ENCODE measurements around the gene TEX2. TPM values are rescaled to one million over a fixed set of nuclear protein-coding genes. Genes with fewer than 3 reads are reported as not detected.
A peak's percentile ranks its signal among the peaks of the same experiment; 100 is the strongest.

Gene TEX2
- total and polyA plus RNA-seq, 2 experiments from 2014 or later: 7.5 to 17.7 TPM

DNA sequence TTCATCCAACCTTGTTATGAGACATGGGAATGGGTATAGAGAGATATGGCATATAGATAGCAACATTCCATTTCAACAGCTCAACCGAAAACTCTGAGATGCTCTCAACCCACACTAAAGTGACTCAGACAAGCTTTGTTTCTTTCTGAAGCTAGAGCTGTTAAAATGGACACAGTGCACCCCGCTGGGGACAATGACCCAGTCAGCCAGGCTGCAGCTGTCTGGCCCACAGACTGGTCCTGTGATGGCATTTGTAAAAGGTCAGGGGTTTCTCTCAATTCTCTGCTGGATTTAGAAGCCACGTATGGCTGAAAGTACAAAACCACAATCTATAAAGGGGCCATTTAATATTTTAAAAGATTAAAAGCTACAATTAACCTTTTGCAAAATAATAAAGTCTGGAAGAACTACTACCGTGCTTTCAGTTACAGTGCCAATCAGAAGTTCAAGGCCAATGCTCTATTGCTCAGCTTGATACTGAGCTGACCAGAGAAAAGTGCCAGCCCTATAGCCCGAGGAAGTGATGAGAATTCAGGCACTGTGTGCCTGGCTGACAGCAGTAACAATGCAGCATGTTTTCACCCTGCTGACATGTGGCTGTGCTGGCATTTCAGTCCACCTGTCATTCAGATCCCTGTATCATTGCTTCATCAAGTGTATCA, 60.2 kb downstream of the TEX2 start (continued):
- TF ChIP-seq, protein P1, sequence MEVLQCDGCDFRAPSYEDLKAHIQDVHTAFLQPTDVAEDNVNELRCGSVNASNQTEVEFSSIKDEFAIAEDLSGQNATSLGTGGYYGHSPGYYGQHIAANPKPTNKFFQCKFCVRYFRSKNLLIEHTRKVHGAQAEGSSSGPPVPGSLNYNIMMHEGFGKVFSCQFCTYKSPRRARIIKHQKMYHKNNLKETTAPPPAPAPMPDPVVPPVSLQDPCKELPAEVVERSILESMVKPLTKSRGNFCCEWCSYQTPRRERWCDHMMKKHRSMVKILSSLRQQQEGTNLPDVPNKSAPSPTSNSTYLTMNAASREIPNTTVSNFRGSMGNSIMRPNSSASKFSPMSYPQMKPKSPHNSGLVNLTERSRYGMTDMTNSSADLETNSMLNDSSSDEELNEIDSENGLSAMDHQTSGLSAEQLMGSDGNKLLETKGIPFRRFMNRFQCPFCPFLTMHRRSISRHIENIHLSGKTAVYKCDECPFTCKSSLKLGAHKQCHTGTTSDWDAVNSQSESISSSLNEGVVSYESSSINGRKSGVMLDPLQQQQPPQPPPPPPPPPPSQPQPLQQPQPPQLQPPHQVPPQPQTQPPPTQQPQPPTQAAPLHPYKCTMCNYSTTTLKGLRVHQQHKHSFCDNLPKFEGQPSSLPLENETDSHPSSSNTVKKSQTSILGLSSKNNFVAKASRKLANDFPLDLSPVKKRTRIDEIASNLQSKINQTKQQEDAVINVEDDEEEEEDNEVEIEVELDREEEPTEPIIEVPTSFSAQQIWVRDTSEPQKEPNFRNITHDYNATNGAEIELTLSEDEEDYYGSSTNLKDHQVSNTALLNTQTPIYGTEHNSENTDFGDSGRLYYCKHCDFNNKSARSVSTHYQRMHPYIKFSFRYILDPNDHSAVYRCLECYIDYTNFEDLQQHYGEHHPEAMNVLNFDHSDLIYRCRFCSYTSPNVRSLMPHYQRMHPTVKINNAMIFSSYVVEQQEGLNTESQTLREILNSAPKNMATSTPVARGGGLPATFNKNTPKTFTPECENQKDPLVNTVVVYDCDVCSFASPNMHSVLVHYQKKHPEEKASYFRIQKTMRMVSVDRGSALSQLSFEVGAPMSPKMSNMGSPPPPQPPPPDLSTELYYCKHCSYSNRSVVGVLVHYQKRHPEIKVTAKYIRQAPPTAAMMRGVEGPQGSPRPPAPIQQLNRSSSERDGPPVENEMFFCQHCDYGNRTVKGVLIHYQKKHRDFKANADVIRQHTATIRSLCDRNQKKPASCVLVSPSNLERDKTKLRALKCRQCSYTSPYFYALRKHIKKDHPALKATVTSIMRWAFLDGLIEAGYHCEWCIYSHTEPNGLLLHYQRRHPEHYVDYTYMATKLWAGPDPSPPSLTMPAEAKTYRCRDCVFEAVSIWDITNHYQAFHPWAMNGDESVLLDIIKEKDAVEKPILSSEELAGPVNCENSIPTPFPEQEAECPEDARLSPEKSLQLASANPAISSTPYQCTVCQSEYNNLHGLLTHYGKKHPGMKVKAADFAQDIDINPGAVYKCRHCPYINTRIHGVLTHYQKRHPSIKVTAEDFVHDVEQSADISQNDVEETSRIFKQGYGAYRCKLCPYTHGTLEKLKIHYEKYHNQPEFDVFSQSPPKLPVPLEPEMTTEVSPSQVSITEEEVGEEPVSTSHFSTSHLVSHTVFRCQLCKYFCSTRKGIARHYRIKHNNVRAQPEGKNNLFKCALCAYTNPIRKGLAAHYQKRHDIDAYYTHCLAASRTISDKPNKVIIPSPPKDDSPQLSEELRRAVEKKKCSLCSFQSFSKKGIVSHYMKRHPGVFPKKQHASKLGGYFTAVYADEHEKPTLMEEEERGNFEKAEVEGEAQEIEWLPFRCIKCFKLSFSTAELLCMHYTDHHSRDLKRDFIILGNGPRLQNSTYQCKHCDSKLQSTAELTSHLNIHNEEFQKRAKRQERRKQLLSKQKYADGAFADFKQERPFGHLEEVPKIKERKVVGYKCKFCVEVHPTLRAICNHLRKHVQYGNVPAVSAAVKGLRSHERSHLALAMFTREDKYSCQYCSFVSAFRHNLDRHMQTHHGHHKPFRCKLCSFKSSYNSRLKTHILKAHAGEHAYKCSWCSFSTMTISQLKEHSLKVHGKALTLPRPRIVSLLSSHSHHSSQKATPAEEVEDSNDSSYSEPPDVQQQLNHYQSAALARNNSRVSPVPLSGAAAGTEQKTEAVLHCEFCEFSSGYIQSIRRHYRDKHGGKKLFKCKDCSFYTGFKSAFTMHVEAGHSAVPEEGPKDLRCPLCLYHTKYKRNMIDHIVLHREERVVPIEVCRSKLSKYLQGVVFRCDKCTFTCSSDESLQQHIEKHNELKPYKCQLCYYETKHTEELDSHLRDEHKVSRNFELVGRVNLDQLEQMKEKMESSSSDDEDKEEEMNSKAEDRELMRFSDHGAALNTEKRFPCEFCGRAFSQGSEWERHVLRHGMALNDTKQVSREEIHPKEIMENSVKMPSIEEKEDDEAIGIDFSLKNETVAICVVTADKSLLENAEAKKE (CRISPR knock-in tag; IDR thresholded peaks at IDR 0.05): no peak
- TF ChIP-seq JUNB (IDR thresholded peaks at IDR 0.05; ENCODE audit: unreplicated experiment) (no peak), EZH2phosphoT487 (IDR thresholded peaks at IDR 0.05; ENCODE audit: unreplicated experiment) (no peak)

DNA sequence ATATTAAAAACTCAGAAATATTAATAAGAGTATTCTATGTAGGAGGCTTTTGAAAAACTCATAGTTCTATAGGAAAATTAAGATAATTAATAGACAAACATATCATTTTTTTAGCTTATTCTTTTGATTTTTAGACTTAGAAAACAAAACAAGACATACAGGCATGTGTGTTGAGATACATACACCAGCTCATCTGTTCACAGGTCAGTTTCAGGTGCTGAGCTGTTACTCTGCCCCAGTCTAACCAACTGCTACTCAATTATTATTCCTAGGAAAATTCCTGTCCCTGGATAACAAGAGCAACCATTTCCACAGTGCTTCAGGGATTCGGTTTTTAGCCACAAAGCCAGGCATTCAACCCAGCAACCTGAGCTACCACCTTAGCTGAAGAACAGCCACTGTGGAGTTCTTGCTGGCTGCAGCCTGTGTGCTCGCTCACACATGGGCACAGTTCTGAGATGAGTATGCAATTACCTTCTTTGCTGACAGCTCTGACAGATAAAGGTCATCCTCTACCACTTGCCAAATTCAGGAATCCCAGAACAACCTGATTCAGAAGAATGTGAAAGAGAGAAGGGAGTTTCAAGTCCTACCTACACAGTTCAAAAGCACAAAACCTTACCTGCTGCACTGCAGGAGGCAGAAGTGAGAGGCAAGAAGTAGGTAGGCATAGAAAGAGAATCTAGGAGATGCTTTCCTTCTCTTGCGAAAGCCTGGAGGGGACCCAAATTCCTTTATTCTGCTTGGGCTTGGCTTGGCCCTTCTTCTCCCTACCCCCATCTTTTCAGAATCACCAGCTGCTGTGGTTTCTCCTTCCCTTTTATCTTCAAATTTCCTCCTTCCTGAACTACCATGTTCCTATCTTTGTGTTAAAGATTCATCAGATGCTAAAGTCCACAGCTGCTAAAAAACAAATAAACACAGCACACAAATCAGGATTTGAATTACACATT, 62.7 kb downstream of the TEX2 start:
- DNase-seq (ENCODE audit: low spot score): peak; percentile 16
- no peaks in the 10 kb centered on the region for H3F3A ChIP-seq (replicated peaks; ENCODE audit: low read depth)
- no peak overlapping the region for H2AFZ ChIP-seq
- Mint-ChIP-seq H3K27ac (peak overlapping the region; percentile 59; the same call in 1 of the 2 replicates), H3K36me3 (ENCODE audit: low read depth) (no peaks in the 10 kb centered on the region), H3K9me3 (no peaks in the 10 kb centered on the region), H3K27me3 (ENCODE audit: insufficient read depth, low read depth, poor library complexity) (peaks cover 2% of the 10 kb centered on the region), H3K4me1 (peaks cover 37% of the 10 kb centered on the region), H3K4me3 (no peak overlapping the region)
- peaks cover 37% of the 10 kb centered on the region for H3K4me1 ChIP-seq (ENCODE audit: insufficient read depth)
- peak overlapping the region; percentile 28; the same call in 1 of the 2 replicates for H3K4me2 ChIP-seq
- no peak overlapping the region for H3K4me3 ChIP-seq
- no peaks in the 10 kb centered on the region for H3K27me3 ChIP-seq (ENCODE audit: insufficient read depth)
- H3K9me2 ChIP-seq (ENCODE audit: insufficient read depth): no peaks in the 10 kb centered on the region
- peaks cover 6% of the 10 kb centered on the region for H3K79me2 ChIP-seq (replicated peaks; ENCODE audit: insufficient read depth)
- peak; percentile 60 for ATAC-seq
- no peak overlapping the region for H3K27ac ChIP-seq (ENCODE audit: low read depth)
- H4K20me1 ChIP-seq (replicated peaks; ENCODE audit: insufficient read depth): no peaks in the 10 kb centered on the region
- no peak for TF ChIP-seq STAT1 (IDR thresholded peaks at IDR 0.05; ENCODE audit: unreplicated experiment)
- TF ChIP-seq, protein P2, sequence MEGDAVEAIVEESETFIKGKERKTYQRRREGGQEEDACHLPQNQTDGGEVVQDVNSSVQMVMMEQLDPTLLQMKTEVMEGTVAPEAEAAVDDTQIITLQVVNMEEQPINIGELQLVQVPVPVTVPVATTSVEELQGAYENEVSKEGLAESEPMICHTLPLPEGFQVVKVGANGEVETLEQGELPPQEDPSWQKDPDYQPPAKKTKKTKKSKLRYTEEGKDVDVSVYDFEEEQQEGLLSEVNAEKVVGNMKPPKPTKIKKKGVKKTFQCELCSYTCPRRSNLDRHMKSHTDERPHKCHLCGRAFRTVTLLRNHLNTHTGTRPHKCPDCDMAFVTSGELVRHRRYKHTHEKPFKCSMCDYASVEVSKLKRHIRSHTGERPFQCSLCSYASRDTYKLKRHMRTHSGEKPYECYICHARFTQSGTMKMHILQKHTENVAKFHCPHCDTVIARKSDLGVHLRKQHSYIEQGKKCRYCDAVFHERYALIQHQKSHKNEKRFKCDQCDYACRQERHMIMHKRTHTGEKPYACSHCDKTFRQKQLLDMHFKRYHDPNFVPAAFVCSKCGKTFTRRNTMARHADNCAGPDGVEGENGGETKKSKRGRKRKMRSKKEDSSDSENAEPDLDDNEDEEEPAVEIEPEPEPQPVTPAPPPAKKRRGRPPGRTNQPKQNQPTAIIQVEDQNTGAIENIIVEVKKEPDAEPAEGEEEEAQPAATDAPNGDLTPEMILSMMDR (conservative IDR thresholded peaks at IDR 0.05; ENCODE audit: low read depth in 2 of 2): 0 out of 4 replicates have a peak, but pooled peaks of 1 of the 2 experiments have one; percentile 11
- TF ChIP-seq, protein P3, sequence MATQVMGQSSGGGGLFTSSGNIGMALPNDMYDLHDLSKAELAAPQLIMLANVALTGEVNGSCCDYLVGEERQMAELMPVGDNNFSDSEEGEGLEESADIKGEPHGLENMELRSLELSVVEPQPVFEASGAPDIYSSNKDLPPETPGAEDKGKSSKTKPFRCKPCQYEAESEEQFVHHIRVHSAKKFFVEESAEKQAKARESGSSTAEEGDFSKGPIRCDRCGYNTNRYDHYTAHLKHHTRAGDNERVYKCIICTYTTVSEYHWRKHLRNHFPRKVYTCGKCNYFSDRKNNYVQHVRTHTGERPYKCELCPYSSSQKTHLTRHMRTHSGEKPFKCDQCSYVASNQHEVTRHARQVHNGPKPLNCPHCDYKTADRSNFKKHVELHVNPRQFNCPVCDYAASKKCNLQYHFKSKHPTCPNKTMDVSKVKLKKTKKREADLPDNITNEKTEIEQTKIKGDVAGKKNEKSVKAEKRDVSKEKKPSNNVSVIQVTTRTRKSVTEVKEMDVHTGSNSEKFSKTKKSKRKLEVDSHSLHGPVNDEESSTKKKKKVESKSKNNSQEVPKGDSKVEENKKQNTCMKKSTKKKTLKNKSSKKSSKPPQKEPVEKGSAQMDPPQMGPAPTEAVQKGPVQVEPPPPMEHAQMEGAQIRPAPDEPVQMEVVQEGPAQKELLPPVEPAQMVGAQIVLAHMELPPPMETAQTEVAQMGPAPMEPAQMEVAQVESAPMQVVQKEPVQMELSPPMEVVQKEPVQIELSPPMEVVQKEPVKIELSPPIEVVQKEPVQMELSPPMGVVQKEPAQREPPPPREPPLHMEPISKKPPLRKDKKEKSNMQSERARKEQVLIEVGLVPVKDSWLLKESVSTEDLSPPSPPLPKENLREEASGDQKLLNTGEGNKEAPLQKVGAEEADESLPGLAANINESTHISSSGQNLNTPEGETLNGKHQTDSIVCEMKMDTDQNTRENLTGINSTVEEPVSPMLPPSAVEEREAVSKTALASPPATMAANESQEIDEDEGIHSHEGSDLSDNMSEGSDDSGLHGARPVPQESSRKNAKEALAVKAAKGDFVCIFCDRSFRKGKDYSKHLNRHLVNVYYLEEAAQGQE (IDR thresholded peaks at IDR 0.05; ENCODE audit: unreplicated experiment): no peak
- no peaks in the 10 kb centered on the region for H3K36me3 ChIP-seq (ENCODE audit: insufficient read depth)
